Neural cell (in vitro differentiated cells): ENCODE data around the gene WIPF2. TPM values are rescaled to one million over a fixed set of nuclear protein-coding genes. Genes with fewer than 3 reads are reported as not detected.

Experiments
- H2AFZ ChIP-seq: fragments of 200-600, 300-800 bp; sonication (generic), shearing (Covaris generic); 2 replicates; pipeline ENCODE4 v1.6.0; 2014; ENCODE audit warnings: low read depth, mild to moderate bottlenecking, antibody characterized with exemption, low read length, moderate library complexity
- H3F3A ChIP-seq: fragments of 200-600 bp; shearing (Covaris generic); 2 replicates; pipeline ENCODE4 v1.6.1; 2016; ENCODE audit warnings: mild to moderate bottlenecking, moderate library complexity, mixed read lengths, antibody characterized with exemption, low read length; ENCODE audit not compliant: insufficient read depth, poor library complexity, severe bottlenecking
- H3K27ac ChIP-seq: fragments of 200-600, 300-800 bp; sonication (generic), shearing (Covaris generic); 2 replicates; pipeline ENCODE4 v1.5.1; 2014; ENCODE audit warnings: mild to moderate bottlenecking, low read length, moderate library complexity
- H3K27me3 ChIP-seq: fragments of 300-800, 200-600 bp; sonication (generic), shearing (Covaris generic); 2 replicates; pipeline ENCODE4 v1.6.0; 2014; ENCODE audit warnings: mild to moderate bottlenecking, low read depth, low read length, moderate library complexity; ENCODE audit not compliant: insufficient read depth
- H3K36me3 ChIP-seq: fragments of 300-800, 200-600 bp; sonication (generic), shearing (Covaris generic); 2 replicates; pipeline ENCODE4 v1.5.1; 2014; ENCODE audit warnings: mild to moderate bottlenecking, antibody characterized with exemption, low read length, moderate library complexity; ENCODE audit not compliant: insufficient read depth
- H3K4me2 ChIP-seq: fragments of 300-800, 200-600 bp; sonication (generic), shearing (Covaris generic); 2 replicates; pipeline ENCODE4 v1.6.0; 2014; ENCODE audit warnings: mild to moderate bottlenecking, low read length
- H3K4me3 ChIP-seq: fragments of 300-800, 200-600 bp; sonication (generic), shearing (Covaris generic); 2 replicates; pipeline ENCODE4 v1.5.1; 2014; ENCODE audit warnings: mild to moderate bottlenecking, low read length, moderate library complexity
- H3K79me2 ChIP-seq: fragments of 200-600 bp; shearing (Covaris generic); replicated peaks from 2 replicates; pipeline ENCODE4 v1.6.0; 2014; ENCODE audit warnings: mild to moderate bottlenecking, low read length, moderate library complexity; ENCODE audit not compliant: insufficient read depth
- H3K9ac ChIP-seq: fragments of 300-800, 200-600 bp; sonication (generic), shearing (Covaris generic); 2 replicates; pipeline ENCODE4 v1.6.1; 2016; ENCODE audit warnings: mild to moderate bottlenecking, low read length, mixed read lengths
- H3K9me2 ChIP-seq: fragments of 200-600 bp; shearing (Covaris generic); 2 replicates; pipeline ENCODE4 v1.6.1; 2016; ENCODE audit warnings: mild to moderate bottlenecking, low read length, mixed read lengths; ENCODE audit not compliant: insufficient read depth
- H3K9me3 ChIP-seq: fragments of 200-600, 300-800 bp; sonication (generic), shearing (Covaris generic); 2 replicates; pipeline ENCODE4 v1.6.1; 2016; ENCODE audit warnings: mild to moderate bottlenecking, mixed run types, low read length, moderate library complexity, mixed read lengths
- H4K20me1 ChIP-seq: fragments of 200-600 bp; shearing (Covaris generic); 2 replicates; pipeline ENCODE4 v1.6.1; 2016; ENCODE audit warnings: mild to moderate bottlenecking, mixed run types; ENCODE audit not compliant: insufficient read depth
- CTCF ChIP-seq: fragments of 450-650 bp; IDR thresholded peaks from 2 replicates; pipeline ENCODE4 v1.5.1; 2014; ENCODE audit warnings: antibody characterized with exemption, mild to moderate bottlenecking, moderate library complexity; ENCODE audit not compliant: poor library complexity, severe bottlenecking
- EP300 ChIP-seq: fragments of 450-650 bp; conservative IDR thresholded peaks from 2 replicates; pipeline ENCODE4 v1.6.1; 2014; ENCODE audit warnings: antibody characterized with exemption, mild to moderate bottlenecking, moderate library complexity; ENCODE audit not compliant: poor library complexity, severe bottlenecking
- EZH2 ChIP-seq: fragments of 200-600, 300-800 bp; shearing (Covaris generic), sonication (generic); IDR thresholded peaks from 2 replicates; pipeline ENCODE4 v1.6.1; 2014; ENCODE audit warnings: antibody characterized with exemption, low read length, borderline replicate concordance, mild to moderate bottlenecking; ENCODE audit not compliant: insufficient read depth, poor library complexity, severe bottlenecking
- MXI1 ChIP-seq: fragments of 450-650 bp; conservative IDR thresholded peaks from 2 replicates; pipeline ENCODE4 v1.6.1; 2014; ENCODE audit warnings: antibody characterized with exemption, mild to moderate bottlenecking; ENCODE audit not compliant: poor library complexity, severe bottlenecking
- POLR2AphosphoS5 ChIP-seq: IDR thresholded peaks from 2 replicates; pipeline ENCODE4 v1.6.1; 2012
- RAD21 ChIP-seq: fragments of 450-650 bp; conservative IDR thresholded peaks from 2 replicates; pipeline ENCODE4 v1.6.1; 2014; ENCODE audit warnings: antibody characterized with exemption, mild to moderate bottlenecking, moderate library complexity
- REST ChIP-seq: IDR thresholded peaks from 2 replicates; pipeline ENCODE4 v1.6.1; 2012; ENCODE audit warnings: borderline replicate concordance
- SMC3 ChIP-seq: fragments of 450-650 bp; conservative IDR thresholded peaks from 2 replicates; pipeline ENCODE4 v1.6.1; 2014; ENCODE audit warnings: antibody characterized with exemption, mild to moderate bottlenecking, moderate library complexity; ENCODE audit not compliant: poor library complexity
- TAF1 ChIP-seq: IDR thresholded peaks from 2 replicates; pipeline ENCODE4 v1.6.1; 2012; ENCODE audit warnings: low read depth
- polyA plus RNA-seq: library from polyadenylated mRNA; depleted of rRNA; stranded (reverse); fragments of >200 nt; gene quantifications from 2 replicates; pipeline ENCODE4 v1.2.3, GENCODE V29; 2014

Gene WIPF2
- polyA plus RNA-seq, 1 donor from 2014 or later: 11.5 TPM

- H3K79me2 ChIP-seq: no peaks in the 10 kb centered on the region
- no peak overlapping the region for H3K4me2 ChIP-seq
- H3K9me3 ChIP-seq: no peaks in the 10 kb centered on the region
- no peak overlapping the region for H3K27ac ChIP-seq
- H2AFZ ChIP-seq: no peak overlapping the region
- H3K27me3 ChIP-seq: no peaks in the 10 kb centered on the region
- H4K20me1 ChIP-seq: no peaks in the 10 kb centered on the region
- no peak overlapping the region for H3K9ac ChIP-seq
- no peaks in the 10 kb centered on the region for H3F3A ChIP-seq
- no peak for TF ChIP-seq SMC3
- no peak for TF ChIP-seq TAF1
- TF ChIP-seq REST: no peak
- no peak for TF ChIP-seq EZH2
- TF ChIP-seq POLR2AphosphoS5: no peak
- TF ChIP-seq RAD21: no peak
- TF ChIP-seq CTCF: no peak
- no peaks in the 10 kb centered on the region for H3K9me2 ChIP-seq
- no peaks in the 10 kb centered on the region for H3K36me3 ChIP-seq
- H3K4me3 ChIP-seq: no peak overlapping the region
These were observed 107.7 kb downstream of the WIPF2 start for GRCh38 chr17:40326832-40327199.

- H3K9ac ChIP-seq: no peak overlapping the region
- no peak overlapping the region for H2AFZ ChIP-seq
- TF ChIP-seq REST (no peak), CTCF (no peak), SMC3 (no peak), TAF1 (no peak), POLR2AphosphoS5 (no peak), MXI1 (no peak), EP300 (no peak), RAD21 (no peak), EZH2 (no peak)
- no peak overlapping the region for H3K4me3 ChIP-seq
- no peaks in the 10 kb centered on the region for H3K9me3 ChIP-seq
- no peaks in the 10 kb centered on the region for H3K79me2 ChIP-seq
- no peaks in the 10 kb centered on the region for H3K9me2 ChIP-seq
- H4K20me1 ChIP-seq: no peaks in the 10 kb centered on the region
- no peak overlapping the region for H3K27ac ChIP-seq
- H3F3A ChIP-seq: no peaks in the 10 kb centered on the region
- no peaks in the 10 kb centered on the region for H3K36me3 ChIP-seq
- H3K4me2 ChIP-seq: no peak overlapping the region
- no peaks in the 10 kb centered on the region for H3K27me3 ChIP-seq
These were observed 108.2 kb downstream of the WIPF2 start for GRCh38 chr17:40327244-40327729.
